Measurements from ENCODE around the gene WFIKKN1.

The WFIKKN1 gene

GRCh38 chr16:638034-638543, 7.3 kb downstream of the WFIKKN1 start:
- no peak for DNase-seq

GRCh38 chr16:638836-639235, 8.1 kb downstream of the WFIKKN1 start:
- no peak for DNase-seq

- no peak for DNase-seq
Observed at GRCh38 chr16:640614-641013, 9.8 kb downstream of the WFIKKN1 start.

- peak; percentile 87 for DNase-seq
Observed at GRCh38 chr16:641326-642188, 10.8 kb downstream of the WFIKKN1 start, which contains the start of gene MCRIP2. Gene MCRIP2, plus strand, starts transcription at chr16:641828. Its CDS starts 164 bp downstream, at chr16:641992.

- peak; percentile 39 for DNase-seq
Observed at GRCh38 chr16:642189-643049, 11.6 kb downstream of the WFIKKN1 start.

GRCh38 chr16:643050-643368, 12.2 kb downstream of the WFIKKN1 start:
- no peak for DNase-seq

- DNase-seq, result no peak
Observed at GRCh38 chr16:644556-644955, 13.8 kb downstream of the WFIKKN1 start.

GRCh38 chr16:645852-646678, 15.3 kb downstream of the WFIKKN1 start:
- DNase-seq, result no peak

- DNase-seq, result no peak
Observed at GRCh38 chr16:646679-647172, 15.9 kb downstream of the WFIKKN1 start.

- DNase-seq, result no peak
Observed at GRCh38 chr16:647173-647902, 16.6 kb downstream of the WFIKKN1 start.

- DNase-seq, result no peak
Observed at GRCh38 chr16:648071-648780, 17.4 kb downstream of the WFIKKN1 start.

GRCh38 chr16:648781-649589, 18.2 kb downstream of the WFIKKN1 start, which contains the start of gene WDR90:
Gene WDR90, plus strand, starts transcription at chr16:649365. Its CDS starts 52 bp downstream, at chr16:649417.
- DNase-seq, result peak; percentile 97

- DNase-seq, result no peak
Observed at GRCh38 chr16:649631-650030, 18.8 kb downstream of the WFIKKN1 start.

- no peak for DNase-seq
Observed at GRCh38 chr16:651844-652243, 21.1 kb downstream of the WFIKKN1 start.

- no peak for DNase-seq
Observed at GRCh38 chr16:652454-653305, 21.9 kb downstream of the WFIKKN1 start.

GRCh38 chr16:654034-654433, 23.2 kb downstream of the WFIKKN1 start:
- DNase-seq, result no peak

GRCh38 chr16:657487-657886, 26.7 kb downstream of the WFIKKN1 start:
- no peak for DNase-seq

GRCh38 chr16:658679-659571, 28.1 kb downstream of the WFIKKN1 start:
- no peak for DNase-seq

All from midbrain (tissue), 1 donor.